Gastrocnemius medialis (tissue), 4 donors: ENCODE measurements around the gene RAD51B.

Experiments
- CTCF ChIP-seq, 5 experiments: fragments of 450-650 bp in 3 of 5; fragments of 200-600 bp in 2 of 5; sonication (generic) in 2 of 5; IDR thresholded peaks in 4 of 5; conservative IDR thresholded peaks in 1 of 5; 1 replicate in 4 of 5; 2 replicates in 1 of 5; pipeline ENCODE4 v1.5.1; 2016 to 2019; ENCODE audit warnings: antibody characterized with exemption in 5 of 5, mild to moderate bottlenecking in 3 of 5, moderate library complexity in 3 of 5
- POLR2A ChIP-seq, 2 donors: fragments of 450-650 bp; IDR thresholded peaks; one replicate each; pipeline ENCODE4 v1.6.1; 2017; ENCODE audit warnings: antibody characterized with exemption in 2 of 2, mild to moderate bottlenecking in 2 of 2, moderate library complexity in 2 of 2

- TF ChIP-seq CTCF (IDR thresholded peaks at IDR 0.05 in 4 of 5, conservative IDR thresholded peaks at IDR 0.05 in 1 of 5) (no peak), POLR2A (IDR thresholded peaks at IDR 0.05) (no peak)
These were observed 373.4 kb downstream of the RAD51B start for GRCh38 chr14:68192935-68193334.
